Hematopoietic multipotent progenitor cell treated with erythropoietin and hydrocortisone succinate and interleukin-3 and kit ligand, for 4 days (in vitro differentiated cells): ENCODE results near the gene NLRP13.

Experiments used
- DNase-seq: peaks from one replicate; pipeline ENCODE4 v3.0.0-alpha.2; 2015

Gene NLRP13

GRCh38 chr19:55901369-55902079 lies 30.6 kb downstream of the NLRP13 start:
- DNase-seq: no peak

GRCh38 chr19:55898911-55899310 lies 33.2 kb downstream of the NLRP13 start:
- no peak for DNase-seq

GRCh38 chr19:55882626-55883025 lies 49.5 kb downstream of the NLRP13 start:
- no peak for DNase-seq

- DNase-seq: no peak
These were observed 54.9 kb downstream of the NLRP13 start for GRCh38 chr19:55877211-55877610.

DNA sequence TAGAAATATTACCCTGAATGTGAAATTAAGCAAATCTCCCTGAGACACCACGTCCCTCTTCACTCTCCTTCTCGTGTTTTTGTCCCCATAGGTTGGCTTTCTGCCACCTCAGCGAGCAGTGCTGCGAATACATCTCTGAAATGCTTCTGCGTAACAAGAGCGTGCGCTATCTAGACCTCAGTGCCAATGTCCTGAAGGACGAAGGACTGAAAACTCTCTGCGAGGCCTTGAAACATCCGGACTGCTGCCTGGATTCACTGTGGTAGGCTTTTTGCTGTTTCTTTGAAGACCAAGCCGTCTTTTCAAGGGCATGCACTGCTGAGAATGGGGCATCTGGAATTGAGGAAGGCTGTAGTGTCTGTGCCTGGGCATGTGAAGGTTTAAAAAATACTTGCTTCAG lies 61.4 kb downstream of the NLRP13 start:
- DNase-seq: no peak

DNA sequence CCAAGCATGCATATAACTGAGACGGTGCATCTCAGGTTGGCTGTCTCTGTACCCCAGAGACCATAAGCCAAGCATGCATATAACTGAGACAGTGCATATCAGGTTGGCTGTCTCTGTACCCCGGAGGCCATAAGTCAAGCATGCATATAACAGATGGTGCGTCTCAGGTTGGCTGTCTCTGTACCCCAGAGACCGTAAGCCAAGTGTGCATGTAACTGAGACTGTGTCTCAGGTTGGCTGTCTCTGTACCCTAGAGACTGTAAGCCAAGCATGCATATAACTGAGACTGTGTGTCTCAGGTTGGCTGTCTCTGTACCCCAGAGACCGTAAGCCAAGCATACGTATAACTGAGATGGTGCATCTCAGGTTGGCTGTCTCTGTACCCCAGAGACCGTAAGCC lies 65.0 kb downstream of the NLRP13 start:
- DNase-seq: no peak

- no peak for DNase-seq
These were observed 65.6 kb downstream of the NLRP13 start for GRCh38 chr19:55866521-55866920.

DNA sequence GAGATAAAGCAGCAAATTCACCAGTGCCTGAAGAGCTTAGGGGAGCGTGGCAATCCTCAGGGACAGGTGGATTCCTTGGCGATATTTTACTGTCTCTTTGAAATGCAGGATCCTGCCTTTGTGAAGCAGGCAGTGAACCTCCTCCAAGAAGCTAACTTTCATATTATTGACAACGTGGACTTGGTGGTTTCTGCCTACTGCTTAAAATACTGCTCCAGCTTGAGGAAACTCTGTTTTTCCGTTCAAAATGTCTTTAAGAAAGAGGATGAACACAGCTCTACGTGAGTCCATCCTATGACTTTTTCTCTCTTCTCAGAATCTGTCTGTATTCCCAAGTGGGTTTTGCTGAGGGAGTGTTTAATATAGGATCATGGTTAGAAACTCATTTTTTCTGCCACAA lies 73.2 kb downstream of the NLRP13 start:
- no peak for DNase-seq

GRCh38 chr19:55858401-55858800 lies 73.7 kb downstream of the NLRP13 start:
- no peak for DNase-seq

DNA sequence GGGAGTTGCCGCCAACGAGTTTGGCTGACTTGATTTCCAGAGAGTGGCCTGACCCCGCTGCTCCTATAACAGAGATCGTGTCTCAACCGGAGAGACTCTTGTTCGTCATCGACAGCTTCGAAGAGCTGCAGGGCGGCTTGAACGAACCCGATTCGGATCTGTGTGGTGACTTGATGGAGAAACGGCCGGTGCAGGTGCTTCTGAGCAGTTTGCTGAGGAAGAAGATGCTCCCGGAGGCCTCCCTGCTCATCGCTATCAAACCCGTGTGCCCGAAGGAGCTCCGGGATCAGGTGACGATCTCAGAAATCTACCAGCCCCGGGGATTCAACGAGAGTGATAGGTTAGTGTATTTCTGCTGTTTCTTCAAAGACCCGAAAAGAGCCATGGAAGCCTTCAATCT lies 74.2 kb downstream of the NLRP13 start:
- no peak for DNase-seq

DNA sequence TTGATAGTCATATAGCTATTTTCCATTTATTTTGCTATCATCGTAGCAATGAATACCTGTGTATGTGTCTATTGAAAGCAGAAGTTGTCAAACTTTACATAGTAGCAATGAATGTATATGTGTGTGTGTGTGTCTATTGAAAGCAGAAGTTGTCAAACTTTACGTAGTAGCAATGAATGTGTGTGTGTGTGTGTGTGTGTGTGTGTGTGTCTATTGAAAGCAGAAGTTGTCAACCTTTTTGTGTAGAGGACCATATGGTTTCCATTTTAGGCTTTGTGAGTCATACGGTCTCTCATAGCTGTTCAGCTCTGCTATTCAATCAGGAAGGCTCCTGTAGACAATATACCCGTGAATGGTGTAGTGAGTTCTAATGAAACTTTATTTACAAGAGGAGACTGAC lies 75.0 kb downstream of the NLRP13 start:
- DNase-seq: no peak

- DNase-seq: no peak
These were observed 77.0 kb downstream of the NLRP13 start for GRCh38 chr19:55855160-55855559.
